ENCODE data around the gene CEP112.

GRCh38 chr17:65697661-65698060 lies 494.3 kb downstream of the CEP112 start:
- no peak for TF ChIP-seq CTCF (conservative IDR thresholded peaks at IDR 0.05; ENCODE audit: low read depth, low read length)
- no peak for TF ChIP-seq POLR2A (IDR thresholded peaks at IDR 0.05; ENCODE audit: low read depth, low read length)
- no peak for TF ChIP-seq FOS (IDR thresholded peaks at IDR 0.05; ENCODE audit: low read depth, low read length)
- TF ChIP-seq MAZ (IDR thresholded peaks at IDR 0.05; ENCODE audit: borderline replicate concordance, low read depth, low read length) = no peak
- TF ChIP-seq MXI1 (IDR thresholded peaks at IDR 0.05; ENCODE audit: borderline replicate concordance, low read depth, low read length) = no peak

Measured in IMR-90 (cell line).